ENCODE data around the gene NOXO1. TPM values are rescaled to one million over a fixed set of nuclear protein-coding genes. Genes with fewer than 3 reads are reported as not detected.
A peak's percentile ranks its signal among the peaks of the same experiment; 100 is the strongest.
"Not testable (repeated sequence)": the region's sequence is repeated elsewhere in the genome, so short reads cannot be mapped to it uniquely, and the experiment has no call there.

Gene NOXO1
- total RNA-seq, 1 donor from 2014 or later: 0.42 TPM

GRCh38 chr16:1964506-1965395, 16.5 kb downstream of the NOXO1 start, which contains the start of gene RPS2:
Gene RPS2 (minus strand): TSS chr16:1964826. CDS start chr16:1964625, 201 bp downstream.
- Mint-ChIP-seq H3K27ac (peak within 1 kb of the TSS; percentile 98), H3K4me1 (peaks cover 34% of the 10 kb centered on the region), H3K27me3 (ENCODE audit: low read depth) (no peaks in the 10 kb centered on the region), H3K9me3 (no peaks in the 10 kb centered on the region), H3K36me3 (peaks cover 6% of the 10 kb centered on the region), H3K4me3 (peak within 1 kb of the TSS; percentile 93)
- peak; percentile 99 to 100 for DNase-seq (ENCODE audit: low spot score in 2 of 2, unreplicated experiment in 2 of 2)
- TF ChIP-seq CTCF (IDR thresholded peaks at IDR 0.05; ENCODE audit: unreplicated experiment): no peak

GRCh38 chr16:1963806-1964505, 17.3 kb downstream of the NOXO1 start:
- peaks cover 34% of the 10 kb centered on the region for H3K4me1 Mint-ChIP-seq
- H3K27ac Mint-ChIP-seq: peak overlapping the region; percentile 84
- no peak for TF ChIP-seq CTCF (IDR thresholded peaks at IDR 0.05; ENCODE audit: unreplicated experiment)
- DNase-seq (ENCODE audit: low spot score in 2 of 2, unreplicated experiment in 2 of 2): no peak
- H3K4me3 Mint-ChIP-seq: peak overlapping the region; percentile 93
- peaks cover 6% of the 10 kb centered on the region for H3K36me3 Mint-ChIP-seq
- no peaks in the 10 kb centered on the region for H3K27me3 Mint-ChIP-seq (ENCODE audit: low read depth)
- no peaks in the 10 kb centered on the region for H3K9me3 Mint-ChIP-seq

GRCh38 chr16:1962161-1963153, 18.8 kb downstream of the NOXO1 start:
- not testable (repeated sequence) for H3K27me3 Mint-ChIP-seq (ENCODE audit: low read depth); DNase-seq (ENCODE audit: low spot score in 2 of 2, unreplicated experiment in 2 of 2); H3K9me3 Mint-ChIP-seq; H3K36me3 Mint-ChIP-seq
- H3K4me1 Mint-ChIP-seq: peaks cover 34% of the 10 kb centered on the region
- H3K27ac Mint-ChIP-seq: peak overlapping the region; percentile 88
- peak overlapping the region; percentile 93 for H3K4me3 Mint-ChIP-seq

GRCh38 chr16:1961651-1962067, 19.6 kb downstream of the NOXO1 start:
- Mint-ChIP-seq H3K4me1 (peaks cover 34% of the 10 kb centered on the region), H3K36me3 (peaks cover 6% of the 10 kb centered on the region), H3K27ac (peak overlapping the region; percentile 50), H3K9me3 (no peaks in the 10 kb centered on the region), H3K4me3 (peak overlapping the region; percentile 93), H3K27me3 (ENCODE audit: low read depth) (no peaks in the 10 kb centered on the region)
- TF ChIP-seq CTCF (IDR thresholded peaks at IDR 0.05; ENCODE audit: unreplicated experiment): no peak
- no peak for DNase-seq (ENCODE audit: low spot score in 2 of 2, unreplicated experiment in 2 of 2)

- Mint-ChIP-seq H3K4me3 (peak overlapping the region; percentile 94), H3K4me1 (peaks cover 34% of the 10 kb centered on the region), H3K36me3 (peaks cover 6% of the 10 kb centered on the region), H3K27me3 (ENCODE audit: low read depth) (no peaks in the 10 kb centered on the region), H3K27ac (peak overlapping the region; percentile 92), H3K9me3 (no peaks in the 10 kb centered on the region)
- DNase-seq (ENCODE audit: low spot score in 2 of 2, unreplicated experiment in 2 of 2): no peak
- TF ChIP-seq CTCF (IDR thresholded peaks at IDR 0.05; ENCODE audit: unreplicated experiment): no peak
These were observed 20.3 kb downstream of the NOXO1 start for GRCh38 chr16:1960665-1961630.
